Endothelial cell of umbilical vein (primary cell): ENCODE measurements around the gene CELF2. TPM values are rescaled to one million over a fixed set of nuclear protein-coding genes. Genes with fewer than 3 reads are reported as not detected.

Source experiments
- BruUV-seq: library from RNA; stranded (reverse); fragments of 400-500 nt; replicated peaks from 2 replicates; lab custom pipeline; 2021; lab: Mats Ljungman, UMichigan
- CTCF ChIA-PET: fragments of 300-600, 350-600 bp; sonication (Branson Sonifier 250); formaldehyde crosslinking; loops from one replicate; lab custom pipeline; 2021; ENCODE audit warnings: antibody characterized with exemption, inconsistent platforms; lab: Charles Lee
- POLR2A ChIA-PET: fragments of 300-600, 350-600 bp; sonication (Branson Sonifier 250); formaldehyde crosslinking; loops from one replicate; lab custom pipeline; 2021; ENCODE audit warnings: antibody characterized with exemption, inconsistent platforms; lab: Charles Lee
- DNase-seq: peaks from one replicate; pipeline ENCODE4 v3.0.0-alpha.2; 2011; ENCODE audit warnings: low read depth, low spot score
- FAIRE-seq: peaks from 2 replicates; lab custom pipeline; 2011; peaks lifted over from hg19 to GRCh38; lab: Jason Lieb, UNC
- H2AFZ ChIP-seq: 2 replicates; pipeline ENCODE4 v1.6.0; 2012; ENCODE audit warnings: low read depth, low read length, control low read depth, inconsistent platforms
- H3K27ac ChIP-seq: 2 replicates; pipeline ENCODE4 v1.5.1; 2011; ENCODE audit warnings: low read depth, mild to moderate bottlenecking, control low read depth, low read length, moderate library complexity; ENCODE audit not compliant: insufficient read depth
- H3K27me3 ChIP-seq, 2 experiments: 2 replicates each; pipeline versions ENCODE4 v1.6.0 to v1.6.1; 2011; ENCODE audit warnings: low read length in 2 of 2, mixed read lengths in 1 of 2; ENCODE audit not compliant: control insufficient read depth in 2 of 2, insufficient read depth in 2 of 2
- H3K36me3 ChIP-seq, 2 experiments: 2 replicates in 1 of 2; 3 replicates in 1 of 2; pipeline ENCODE4 v1.5.1; 2011; ENCODE audit warnings: low read length in 2 of 2, mild to moderate bottlenecking in 1 of 2, moderate library complexity in 1 of 2; ENCODE audit not compliant: control insufficient read depth in 2 of 2, insufficient read depth in 2 of 2; ENCODE audit errors: extremely low read depth in 1 of 2
- H3K4me1 ChIP-seq: 3 replicates; pipeline ENCODE4 v1.5.1; 2011; ENCODE audit warnings: mild to moderate bottlenecking, low read length; ENCODE audit not compliant: control insufficient read depth, insufficient read depth; ENCODE audit errors: extremely low read depth
- H3K4me2 ChIP-seq: 2 replicates; pipeline ENCODE4 v1.6.1; 2011; ENCODE audit warnings: low read length, control low read depth, mixed read lengths; ENCODE audit not compliant: insufficient read depth
- H3K4me3 ChIP-seq, 3 experiments: fragments of 200-600 bp in 1 of 3; sonication (generic), shearing (Covaris generic) in 1 of 3; replicated peaks in 1 of 3; 2 replicates each; pipeline ENCODE4 v1.5.1; 2011 to 2016; ENCODE audit warnings: control low read depth in 3 of 3, low read length in 3 of 3, mild to moderate bottlenecking in 2 of 3, inconsistent platforms in 1 of 3, low read depth in 1 of 3, moderate library complexity in 1 of 3; ENCODE audit not compliant: insufficient read depth in 1 of 3
- H3K79me2 ChIP-seq: 2 replicates; pipeline ENCODE4 v1.6.0; 2012; ENCODE audit warnings: low read length, inconsistent platforms; ENCODE audit not compliant: control insufficient read depth, insufficient read depth
- H3K9ac ChIP-seq: replicated peaks from 2 replicates; pipeline ENCODE3; 2011; ENCODE audit warnings: low read length, control low read depth; ENCODE audit not compliant: insufficient read depth; ENCODE audit errors: extremely low read depth
- H3K9me1 ChIP-seq: replicated peaks from 3 replicates; pipeline ENCODE4 v1.6.0; 2011; ENCODE audit warnings: mild to moderate bottlenecking, low read length; ENCODE audit not compliant: control insufficient read depth, insufficient read depth; ENCODE audit errors: extremely low read depth
- H3K9me3 ChIP-seq: replicated peaks from 2 replicates; pipeline ENCODE4 v1.5.1; 2012; ENCODE audit warnings: low read length, inconsistent platforms; ENCODE audit not compliant: control insufficient read depth, insufficient read depth
- H4K20me1 ChIP-seq: replicated peaks from 2 replicates; pipeline ENCODE3; 2011; ENCODE audit warnings: mild to moderate bottlenecking, low read length; ENCODE audit not compliant: control insufficient read depth, insufficient read depth; ENCODE audit errors: extremely low read depth
- CTCF ChIP-seq, 2 donors: IDR thresholded peaks; 1 replicate in 1 of 2; 2 replicates in 1 of 2; pipeline ENCODE4 v1.5.1; 2011; ENCODE audit warnings: low read length in 2 of 2, mild to moderate bottlenecking in 2 of 2, moderate library complexity in 2 of 2, control low read depth in 1 of 2, inconsistent platforms in 1 of 2, low read depth in 1 of 2; ENCODE audit not compliant: insufficient read depth in 1 of 2; ENCODE audit errors: extremely low read depth in 1 of 2
- EZH2 ChIP-seq: IDR thresholded peaks from 2 replicates; pipeline ENCODE4 v1.6.1; 2012; ENCODE audit warnings: borderline replicate concordance, low read depth, mild to moderate bottlenecking, moderate library complexity, low read length, inconsistent platforms; ENCODE audit not compliant: severe bottlenecking
- FOS ChIP-seq: IDR thresholded peaks from 2 replicates; pipeline ENCODE4 v1.6.1; 2011; ENCODE audit warnings: mild to moderate bottlenecking, low read length, moderate library complexity, borderline replicate concordance; ENCODE audit not compliant: insufficient read depth
- GATA2 ChIP-seq: IDR thresholded peaks from 2 replicates; pipeline ENCODE4 v1.7.0; 2011; ENCODE audit warnings: low read depth, mild to moderate bottlenecking, moderate library complexity, mixed read lengths, low read length; ENCODE audit not compliant: insufficient read length, insufficient read depth
- JUN ChIP-seq: IDR thresholded peaks from 2 replicates; pipeline ENCODE4 v1.6.1; 2011; ENCODE audit warnings: borderline replicate concordance, low read depth; ENCODE audit not compliant: insufficient read length, insufficient read depth
- MAX ChIP-seq: IDR thresholded peaks from 2 replicates; pipeline ENCODE4 v1.6.1; 2011; ENCODE audit not compliant: insufficient read depth, insufficient read length
- MYC ChIP-seq: IDR thresholded peaks from one replicate; pipeline ENCODE4 v1.6.1; 2011; ENCODE audit warnings: mild to moderate bottlenecking, low read depth, low read length
- POLR2AphosphoS5 ChIP-seq: IDR thresholded peaks from 2 replicates; pipeline ENCODE4 v1.6.1; 2012; ENCODE audit warnings: low read depth, mild to moderate bottlenecking, control low read depth, low read length, moderate library complexity; ENCODE audit not compliant: insufficient read depth
- dilution Hi-C: fragments of 300-500 bp; cut with MboI; formaldehyde crosslinking; loops from one replicate; pipeline ENCODE4 v1.15.0; 2019; ENCODE audit warnings: low sequenced_read_pairs; ENCODE audit not compliant: extremely low pct_ligation_motif_present
- intact Hi-C: fragments of 100-400 bp; cut with micrococcal nuclease; formaldehyde crosslinking; loops from one replicate; pipeline ENCODE4 v1.10.0; 2022
- polyA plus RNA-seq, 4 experiments: library from polyadenylated mRNA; depleted of rRNA in 3 of 4; stranded (reverse) in 3 of 4; unstranded in 1 of 4; fragments of >200 nt; gene quantifications; 2 replicates each; pipeline versions ENCODE4 v1.2.1 to v1.2.3, GENCODE V29; 2011 to 2012; ENCODE audit warnings: missing spikeins in 1 of 4
- total RNA-seq: library from RNA; stranded (reverse); gene quantifications from 2 replicates; pipeline ENCODE4 v1.2.3, GENCODE V29; 2021

Gene CELF2
- total and polyA plus RNA-seq, 2 donors (not counting 3 experiments of a cell fraction or from before 2014, with no cell fraction given) = 21.6 to 42.6 TPM

DNA sequence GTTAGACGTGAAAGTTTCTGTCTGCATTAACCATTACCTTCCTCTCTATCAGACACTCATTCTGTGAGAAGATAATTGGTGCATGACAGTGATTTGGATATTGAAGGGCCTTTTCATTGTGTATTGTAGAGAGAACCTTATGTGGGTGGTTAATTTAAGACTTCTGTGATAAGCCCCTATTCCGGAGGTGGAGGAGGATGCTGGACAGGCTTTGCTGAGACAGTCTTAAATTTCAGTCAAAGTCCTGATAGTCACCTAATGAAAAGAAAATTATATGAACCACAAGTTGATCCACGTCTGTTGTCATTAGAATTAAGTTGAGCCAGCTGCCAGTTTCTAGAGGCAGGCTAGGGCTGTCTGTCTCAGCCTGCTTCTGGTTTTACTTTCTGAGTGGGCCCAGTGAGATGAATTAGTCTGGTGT lies 62.9 kb downstream of the CELF2 start:
- dilution Hi-C loops = no loop called here
- CTCF ChIA-PET = no interaction called here
- TF ChIP-seq JUN (no peak), MYC (no peak), MAX (no peak), FOS (no peak), EZH2 (no peak), CTCF (IDR thresholded peaks at IDR 0.05; ENCODE audit: extremely low read depth in 1 of 2, insufficient read depth in 1 of 2, low read depth in 1 of 2, low read length in 2 of 2) (no peak), GATA2 (no peak), POLR2AphosphoS5 (no peak)
- intact Hi-C loops = no loop called here
- Histone ChIP-seq H3K4me1 (no peaks in the 10 kb centered on the region), H3K9me3 (no peaks in the 10 kb centered on the region), H2AFZ (no peak overlapping the region), H3K36me3 (no peaks in the 10 kb centered on the region), H3K27me3 (no peaks in the 10 kb centered on the region), H3K79me2 (no peaks in the 10 kb centered on the region), H3K27ac (no peak overlapping the region), H4K20me1 (no peaks in the 10 kb centered on the region), H3K9ac (no peak overlapping the region), H3K4me2 (no peak overlapping the region), H3K4me3 (no peak overlapping the region), H3K9me1 (no peaks in the 10 kb centered on the region)
- POLR2A ChIA-PET = no interaction called here
- BruUV-seq = no TSS peak
- FAIRE-seq (no peak), DNase-seq (no peak)
